D721Med (cell line): ENCODE results near the gene LTF.

ENCODE experiments used
- DNase-seq: peaks from one replicate; pipeline ENCODE4 v3.0.0; 2011; ENCODE audit warnings: low spot score; ENCODE audit not compliant: insufficient read length
- FAIRE-seq: peaks from 2 replicates; lab custom pipeline; 2011; peaks lifted over from hg19 to GRCh38; lab: Jason Lieb, UNC
- CTCF ChIP-seq: IDR thresholded peaks from 2 replicates; pipeline ENCODE4 v1.5.1; 2012; ENCODE audit warnings: mild to moderate bottlenecking, control low read depth; ENCODE audit not compliant: insufficient read depth; ENCODE audit errors: missing control alignments

Gene LTF

GRCh38 chr3:46401579-46401978 lies 63.1 kb downstream of the LTF start:
- FAIRE-seq (no peak), DNase-seq (no peak)
- no peak for TF ChIP-seq CTCF

GRCh38 chr3:46400846-46401245 lies 63.9 kb downstream of the LTF start:
- DNase-seq: no peak
- TF ChIP-seq CTCF: no peak
- no peak for FAIRE-seq

DNA sequence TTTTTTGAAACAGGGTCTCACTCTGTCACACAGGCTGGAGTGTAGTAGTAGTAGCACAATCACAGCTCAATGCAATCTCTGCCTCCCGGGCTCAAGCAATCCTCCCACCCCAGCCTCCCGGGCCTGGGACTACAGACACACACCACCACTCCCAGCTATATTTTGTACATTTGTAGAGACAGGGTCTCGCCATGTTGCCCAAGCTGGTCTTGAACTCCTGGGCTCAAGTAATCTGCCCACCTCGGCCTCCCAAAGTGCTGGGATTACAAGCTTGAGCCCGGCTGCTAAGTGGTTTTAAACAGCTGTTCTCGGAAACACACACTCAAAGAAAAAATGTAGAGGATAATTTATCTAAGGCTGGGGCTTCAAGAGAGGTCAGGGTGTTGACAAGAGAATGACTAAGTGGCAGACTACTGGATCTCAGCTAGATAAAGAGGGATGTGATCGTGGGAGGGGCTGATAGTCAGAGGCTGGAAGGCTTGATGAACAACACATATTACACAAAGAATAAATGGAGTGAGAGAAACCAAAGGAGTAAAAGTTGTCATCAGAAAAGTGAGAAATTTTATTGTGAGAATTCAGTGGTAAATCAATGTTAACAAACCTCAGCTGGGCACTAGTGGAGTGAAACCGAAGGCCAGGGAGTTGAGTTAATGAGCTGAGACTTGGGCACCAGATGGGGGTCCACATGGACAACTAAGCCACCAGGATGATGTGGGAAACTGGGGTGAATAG lies 64.5 kb downstream of the LTF start:
- no peak for DNase-seq
- no peak for TF ChIP-seq CTCF
- FAIRE-seq: no peak

GRCh38 chr3:46399557-46399956 lies 65.1 kb downstream of the LTF start:
- no peak for FAIRE-seq
- no peak for TF ChIP-seq CTCF
- DNase-seq: no peak

DNA sequence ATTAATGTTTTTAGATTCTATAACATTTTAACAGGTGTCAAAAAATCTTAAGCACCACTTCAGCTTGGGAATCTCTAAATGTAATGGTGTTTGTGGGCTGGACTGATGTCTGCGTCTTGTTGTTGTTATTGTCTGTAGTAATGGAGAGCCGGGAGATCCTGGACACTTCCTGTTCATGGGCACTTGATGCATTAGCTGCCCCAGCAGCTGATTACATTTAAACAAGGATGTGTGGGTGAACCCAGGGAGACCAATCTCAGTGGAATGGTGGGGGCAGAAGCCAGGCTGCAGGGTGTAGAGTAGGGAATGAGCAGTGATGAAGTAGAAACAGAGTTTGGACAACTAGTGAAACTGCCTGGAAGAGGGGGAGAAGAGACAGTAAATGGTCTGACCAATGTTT lies 65.6 kb downstream of the LTF start:
- no peak for TF ChIP-seq CTCF
- FAIRE-seq (no peak), DNase-seq (no peak)

DNA sequence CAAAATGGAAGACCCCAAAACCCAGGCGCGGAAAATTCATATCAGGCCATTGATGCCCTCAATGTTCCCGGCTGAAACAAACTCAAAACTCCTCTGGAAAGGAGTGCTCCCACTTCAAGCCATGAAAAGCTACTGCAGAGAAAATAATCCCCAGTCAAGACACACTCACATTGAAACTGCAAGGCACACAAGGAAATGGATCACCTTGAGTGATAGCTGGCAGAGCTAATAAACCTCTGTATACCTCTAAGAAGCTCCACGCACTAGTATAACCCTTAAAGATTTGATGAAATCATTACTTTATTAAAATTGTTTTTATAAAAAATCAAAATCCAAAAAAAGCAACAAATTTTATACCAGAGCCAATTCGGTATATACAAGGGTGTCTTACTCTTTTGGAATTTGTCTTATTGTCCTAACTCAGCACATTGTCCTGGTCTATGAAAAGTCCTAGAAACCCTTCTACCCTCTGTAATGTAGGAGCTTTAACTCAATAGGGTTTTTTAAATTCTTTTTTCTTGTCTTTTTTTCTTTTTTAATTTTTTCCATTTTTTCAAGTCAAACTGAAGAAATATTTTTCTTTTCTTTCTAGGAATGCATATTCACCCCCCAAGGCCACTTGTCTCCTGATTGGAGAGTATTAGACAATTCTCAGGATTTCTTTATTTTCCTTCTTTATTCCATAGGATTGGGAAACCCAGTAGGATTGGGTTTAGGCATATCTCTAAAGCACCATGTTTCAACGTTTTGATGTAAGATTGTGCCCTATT lies 66.3 kb downstream of the LTF start:
- no peak for FAIRE-seq
- DNase-seq: no peak
- no peak for TF ChIP-seq CTCF

- DNase-seq (no peak), FAIRE-seq (no peak)
Measured at GRCh38 chr3:46397111-46397510, 67.6 kb downstream of the LTF start.

More at GRCh38 chr3:46397111-46397510, 67.6 kb downstream of the LTF start:
- TF ChIP-seq CTCF: no peak
